Endothelial cell of umbilical vein (primary cell): Measurements from ENCODE around the gene DAPK2. TPM values are rescaled to one million over a fixed set of nuclear protein-coding genes. Genes with fewer than 3 reads are reported as not detected.

Experiments
- BruUV-seq: library from RNA; stranded (reverse); fragments of 400-500 nt; replicated peaks from 2 replicates; lab custom pipeline; 2021; lab: Mats Ljungman, UMichigan
- CTCF ChIA-PET: fragments of 300-600, 350-600 bp; sonication (Branson Sonifier 250); formaldehyde crosslinking; loops from one replicate; lab custom pipeline; 2021; ENCODE audit warnings: antibody characterized with exemption, inconsistent platforms; lab: Charles Lee
- POLR2A ChIA-PET: fragments of 300-600, 350-600 bp; sonication (Branson Sonifier 250); formaldehyde crosslinking; loops from one replicate; lab custom pipeline; 2021; ENCODE audit warnings: antibody characterized with exemption, inconsistent platforms; lab: Charles Lee
- DNase-seq: peaks from one replicate; pipeline ENCODE4 v3.0.0-alpha.2; 2011; ENCODE audit warnings: low read depth, low spot score
- FAIRE-seq: peaks from 2 replicates; lab custom pipeline; 2011; peaks lifted over from hg19 to GRCh38; lab: Jason Lieb, UNC
- H2AFZ ChIP-seq: 2 replicates; pipeline ENCODE4 v1.6.0; 2012; ENCODE audit warnings: low read depth, low read length, control low read depth, inconsistent platforms
- H3K27ac ChIP-seq: 2 replicates; pipeline ENCODE4 v1.5.1; 2011; ENCODE audit warnings: low read depth, mild to moderate bottlenecking, control low read depth, low read length, moderate library complexity; ENCODE audit not compliant: insufficient read depth
- H3K27me3 ChIP-seq, 2 experiments: 2 replicates each; pipeline versions ENCODE4 v1.6.0 to v1.6.1; 2011; ENCODE audit warnings: low read length in 2 of 2, mixed read lengths in 1 of 2; ENCODE audit not compliant: control insufficient read depth in 2 of 2, insufficient read depth in 2 of 2
- H3K36me3 ChIP-seq, 2 experiments: 2 replicates in 1 of 2; 3 replicates in 1 of 2; pipeline ENCODE4 v1.5.1; 2011; ENCODE audit warnings: low read length in 2 of 2, mild to moderate bottlenecking in 1 of 2, moderate library complexity in 1 of 2; ENCODE audit not compliant: control insufficient read depth in 2 of 2, insufficient read depth in 2 of 2; ENCODE audit errors: extremely low read depth in 1 of 2
- H3K4me1 ChIP-seq: 3 replicates; pipeline ENCODE4 v1.5.1; 2011; ENCODE audit warnings: mild to moderate bottlenecking, low read length; ENCODE audit not compliant: control insufficient read depth, insufficient read depth; ENCODE audit errors: extremely low read depth
- H3K4me2 ChIP-seq: 2 replicates; pipeline ENCODE4 v1.6.1; 2011; ENCODE audit warnings: low read length, control low read depth, mixed read lengths; ENCODE audit not compliant: insufficient read depth
- H3K4me3 ChIP-seq, 3 experiments: fragments of 200-600 bp in 1 of 3; sonication (generic), shearing (Covaris generic) in 1 of 3; replicated peaks in 1 of 3; 2 replicates each; pipeline ENCODE4 v1.5.1; 2011 to 2016; ENCODE audit warnings: control low read depth in 3 of 3, low read length in 3 of 3, mild to moderate bottlenecking in 2 of 3, inconsistent platforms in 1 of 3, low read depth in 1 of 3, moderate library complexity in 1 of 3; ENCODE audit not compliant: insufficient read depth in 1 of 3
- H3K79me2 ChIP-seq: 2 replicates; pipeline ENCODE4 v1.6.0; 2012; ENCODE audit warnings: low read length, inconsistent platforms; ENCODE audit not compliant: control insufficient read depth, insufficient read depth
- H3K9ac ChIP-seq: replicated peaks from 2 replicates; pipeline ENCODE3; 2011; ENCODE audit warnings: low read length, control low read depth; ENCODE audit not compliant: insufficient read depth; ENCODE audit errors: extremely low read depth
- H3K9me1 ChIP-seq: replicated peaks from 3 replicates; pipeline ENCODE4 v1.6.0; 2011; ENCODE audit warnings: mild to moderate bottlenecking, low read length; ENCODE audit not compliant: control insufficient read depth, insufficient read depth; ENCODE audit errors: extremely low read depth
- H3K9me3 ChIP-seq: replicated peaks from 2 replicates; pipeline ENCODE4 v1.5.1; 2012; ENCODE audit warnings: low read length, inconsistent platforms; ENCODE audit not compliant: control insufficient read depth, insufficient read depth
- H4K20me1 ChIP-seq: replicated peaks from 2 replicates; pipeline ENCODE3; 2011; ENCODE audit warnings: mild to moderate bottlenecking, low read length; ENCODE audit not compliant: control insufficient read depth, insufficient read depth; ENCODE audit errors: extremely low read depth
- CTCF ChIP-seq, 2 donors: IDR thresholded peaks; 1 replicate in 1 of 2; 2 replicates in 1 of 2; pipeline ENCODE4 v1.5.1; 2011; ENCODE audit warnings: low read length in 2 of 2, mild to moderate bottlenecking in 2 of 2, moderate library complexity in 2 of 2, control low read depth in 1 of 2, inconsistent platforms in 1 of 2, low read depth in 1 of 2; ENCODE audit not compliant: insufficient read depth in 1 of 2; ENCODE audit errors: extremely low read depth in 1 of 2
- EZH2 ChIP-seq: IDR thresholded peaks from 2 replicates; pipeline ENCODE4 v1.6.1; 2012; ENCODE audit warnings: borderline replicate concordance, low read depth, mild to moderate bottlenecking, moderate library complexity, low read length, inconsistent platforms; ENCODE audit not compliant: severe bottlenecking
- FOS ChIP-seq: IDR thresholded peaks from 2 replicates; pipeline ENCODE4 v1.6.1; 2011; ENCODE audit warnings: mild to moderate bottlenecking, low read length, moderate library complexity, borderline replicate concordance; ENCODE audit not compliant: insufficient read depth
- JUN ChIP-seq: IDR thresholded peaks from 2 replicates; pipeline ENCODE4 v1.6.1; 2011; ENCODE audit warnings: borderline replicate concordance, low read depth; ENCODE audit not compliant: insufficient read length, insufficient read depth
- MYC ChIP-seq: IDR thresholded peaks from one replicate; pipeline ENCODE4 v1.6.1; 2011; ENCODE audit warnings: mild to moderate bottlenecking, low read depth, low read length
- POLR2AphosphoS5 ChIP-seq: IDR thresholded peaks from 2 replicates; pipeline ENCODE4 v1.6.1; 2012; ENCODE audit warnings: low read depth, mild to moderate bottlenecking, control low read depth, low read length, moderate library complexity; ENCODE audit not compliant: insufficient read depth
- dilution Hi-C: fragments of 300-500 bp; cut with MboI; formaldehyde crosslinking; loops from one replicate; pipeline ENCODE4 v1.15.0; 2019; ENCODE audit warnings: low sequenced_read_pairs; ENCODE audit not compliant: extremely low pct_ligation_motif_present
- intact Hi-C: fragments of 100-400 bp; cut with micrococcal nuclease; formaldehyde crosslinking; loops from one replicate; pipeline ENCODE4 v1.10.0; 2022
- polyA plus RNA-seq, 4 experiments: library from polyadenylated mRNA; depleted of rRNA in 3 of 4; stranded (reverse) in 3 of 4; unstranded in 1 of 4; fragments of >200 nt; gene quantifications; 2 replicates each; pipeline versions ENCODE4 v1.2.1 to v1.2.3, GENCODE V29; 2011 to 2012; ENCODE audit warnings: missing spikeins in 1 of 4
- total RNA-seq: library from RNA; stranded (reverse); gene quantifications from 2 replicates; pipeline ENCODE4 v1.2.3, GENCODE V29; 2021

DAPK2 gene
- total and polyA plus RNA-seq, 2 donors (not counting 3 experiments of a cell fraction or from before 2014, with no cell fraction given), result 2.8 to 6.7 TPM

- Histone ChIP-seq H3K36me3 (no peaks in the 10 kb centered on the region), H3K27ac (no peak overlapping the region), H3K9ac (no peak overlapping the region), H3K9me3 (no peaks in the 10 kb centered on the region), H3K4me3 (no peak overlapping the region), H3K4me2 (no peak overlapping the region), H3K9me1 (no peaks in the 10 kb centered on the region), H3K79me2 (no peaks in the 10 kb centered on the region), H4K20me1 (no peaks in the 10 kb centered on the region), H3K4me1 (peaks cover 5% of the 10 kb centered on the region), H3K27me3 (peaks cover 0 to 6% of the 10 kb centered on the region in 2 experiments), H2AFZ (no peak overlapping the region)
- no TSS peak for BruUV-seq
- FAIRE-seq (no peak), DNase-seq (no peak)
- POLR2A ChIA-PET, result no interaction called here
- TF ChIP-seq EZH2, result no peak
- CTCF ChIA-PET, result interaction anchor here (1.3 to 2.2 kb wide), 3 partner anchors 24 to 217 kb away, joined by 5 to 7 read pairs (median 5); partner anchors contain the start of gene DAPK2
- dilution Hi-C loops, result no loop called here
- intact Hi-C loops, result no loop called here
Measured at GRCh38 chr15:63968700-63969099, 77.6 kb downstream of the DAPK2 start.

- H3K36me3 ChIP-seq, result no peaks in the 10 kb centered on the region
- peaks cover 0 to 4% of the 10 kb centered on the region in 2 experiments for H3K27me3 ChIP-seq
- no TSS peak for BruUV-seq
- intact Hi-C loops, result no loop called here
- peaks cover 5% of the 10 kb centered on the region for H3K4me1 ChIP-seq
- no peak overlapping the region for H2AFZ ChIP-seq
- no peaks in the 10 kb centered on the region for H3K79me2 ChIP-seq
- CTCF ChIA-PET, result interaction anchor here (0.7 to 2.2 kb wide), 4 partner anchors 21 to 216 kb away, joined by 3 to 7 read pairs (median 5); partner anchors contain the start of gene DAPK2
- DNase-seq, result no peak
- no peaks in the 10 kb centered on the region for H3K9me1 ChIP-seq
- TF ChIP-seq CTCF (IDR thresholded peaks at IDR 0.05; ENCODE audit: extremely low read depth in 1 of 2, insufficient read depth in 1 of 2, low read depth in 1 of 2, low read length in 2 of 2), result no peak
- no peak for TF ChIP-seq FOS
- TF ChIP-seq JUN, result no peak
- no peak for TF ChIP-seq POLR2AphosphoS5
- no peak for TF ChIP-seq EZH2
- TF ChIP-seq MYC, result no peak
- H3K4me3 ChIP-seq, result no peak overlapping the region
- dilution Hi-C loops, result no loop called here
- H3K9ac ChIP-seq, result no peak overlapping the region
- POLR2A ChIA-PET, result no interaction called here
- FAIRE-seq, result no peak
- H4K20me1 ChIP-seq, result no peaks in the 10 kb centered on the region
- H3K9me3 ChIP-seq, result no peaks in the 10 kb centered on the region
- no peak overlapping the region for H3K4me2 ChIP-seq
- no peak overlapping the region for H3K27ac ChIP-seq
Measured at GRCh38 chr15:63968122-63968524, 78.2 kb downstream of the DAPK2 start.
